ENCODE results near the gene ATAD5. TPM values are rescaled to one million over a fixed set of nuclear protein-coding genes. Genes with fewer than 3 reads are reported as not detected.

The ATAD5 gene
- total and polyA plus RNA-seq, 2 of the 13 experiments (the other 11 are each of a cell fraction or from before 2014, with no cell fraction given) = 1.8 to 10.7 TPM

DNA sequence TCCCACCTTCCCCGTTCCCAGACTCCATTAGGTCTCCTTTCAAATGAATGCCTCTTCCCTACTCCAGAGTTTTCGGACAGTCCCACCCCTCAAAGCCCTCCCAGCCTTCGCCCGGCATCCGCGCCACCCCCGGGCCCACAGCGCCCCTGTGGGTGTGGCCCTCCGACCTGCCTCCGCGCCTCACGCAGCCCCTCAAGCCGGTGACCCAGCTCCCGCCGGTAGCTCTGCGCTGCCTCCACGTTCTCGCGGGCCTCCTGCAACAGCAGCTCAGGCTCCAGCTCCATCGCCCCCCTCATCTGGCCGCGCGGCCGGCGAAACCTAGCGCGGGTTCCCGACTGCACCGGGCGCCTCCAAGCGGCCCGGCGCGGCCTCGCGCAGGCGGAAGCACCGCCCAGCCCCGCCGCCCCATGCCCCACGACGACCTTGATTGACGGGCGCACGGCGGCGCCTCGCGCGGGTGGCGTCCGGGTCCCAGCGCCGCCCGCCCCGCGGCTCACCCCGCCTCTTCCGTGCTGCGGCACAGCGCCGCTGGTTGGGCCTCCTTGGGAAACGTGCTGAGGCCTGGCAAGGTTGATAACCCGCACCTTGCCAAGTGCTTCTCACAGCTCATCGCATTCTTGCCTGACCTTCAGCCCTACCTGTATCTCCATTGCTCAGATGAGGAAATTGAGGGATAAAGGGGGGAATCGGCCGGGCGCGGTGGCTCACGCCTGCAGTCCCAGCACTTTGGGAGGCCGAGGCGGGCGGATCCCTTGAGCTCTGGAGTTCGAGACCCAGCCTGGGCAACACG is 7.2 kb upstream of the ATAD5 start, which contains the start of gene CRLF3 (continued):
- TF ChIP-seq, protein P1, sequence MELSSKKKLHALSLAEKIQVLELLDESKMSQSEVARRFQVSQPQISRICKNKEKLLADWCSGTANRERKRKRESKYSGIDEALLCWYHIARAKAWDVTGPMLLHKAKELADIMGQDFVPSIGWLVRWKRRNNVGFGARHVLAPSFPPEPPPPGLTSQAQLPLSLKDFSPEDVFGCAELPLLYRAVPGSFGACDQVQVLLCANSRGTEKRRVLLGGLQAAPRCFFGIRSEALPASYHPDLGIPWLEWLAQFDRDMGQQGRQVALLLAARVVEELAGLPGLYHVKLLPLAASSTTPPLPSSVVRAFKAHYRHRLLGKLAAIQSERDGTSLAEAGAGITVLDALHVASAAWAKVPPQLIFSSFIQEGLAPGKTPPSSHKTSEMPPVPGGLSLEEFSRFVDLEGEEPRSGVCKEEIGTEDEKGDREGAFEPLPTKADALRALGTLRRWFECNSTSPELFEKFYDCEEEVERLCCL (CRISPR knock-in tag; IDR thresholded peaks at IDR 0.05; ENCODE audit: borderline replicate concordance) = no peak
- TF ChIP-seq RBAK (CRISPR knock-in tag; IDR thresholded peaks at IDR 0.05) (no peak), ZNF543 (CRISPR knock-in tag; IDR thresholded peaks at IDR 0.05) (peak; percentile 21; the same call in 1 of the 2 replicates), ZNF350 (CRISPR knock-in tag; IDR thresholded peaks at IDR 0.05; ENCODE audit: borderline replicate concordance, low read depth) (no peak), FOXA1 (IDR thresholded peaks at IDR 0.05) (no peak), FOXA1 (CRISPR knock-in tag; IDR thresholded peaks at IDR 0.05) (no peak), ZNF563 (CRISPR knock-in tag; IDR thresholded peaks at IDR 0.05) (peak; percentile 62; the same call in 1 of the 2 replicates), CC2D1A (CRISPR knock-in tag; IDR thresholded peaks at IDR 0.05) (no peak), NFYB (CRISPR knock-in tag; IDR thresholded peaks at IDR 0.05) (no peak), ZBTB7A (CRISPR knock-in tag; IDR thresholded peaks at IDR 0.05) (0 out of 2 replicates have a peak, but pooled peaks have one; percentile 14), MIXL1 (CRISPR knock-in tag; IDR thresholded peaks at IDR 0.05) (peak; percentile 44; the same call in 1 of the 2 replicates), MAFG (CRISPR knock-in tag; IDR thresholded peaks at IDR 0.05) (no peak), THYN1 (CRISPR knock-in tag; IDR thresholded peaks at IDR 0.05; ENCODE audit: borderline replicate concordance, low read depth) (no peak), KLF16 (CRISPR knock-in tag; IDR thresholded peaks at IDR 0.05) (0 out of 4 replicates have a peak, but pooled peaks of 1 of the 2 experiments have one; percentile 46), KLF13 (CRISPR knock-in tag; IDR thresholded peaks at IDR 0.05) (no peak), ZNF432 (CRISPR knock-in tag; IDR thresholded peaks at IDR 0.05; ENCODE audit: borderline replicate concordance) (no peak), ZNF790 (CRISPR knock-in tag; IDR thresholded peaks at IDR 0.05; ENCODE audit: borderline replicate concordance) (0 out of 2 replicates have a peak, but pooled peaks have one; percentile 53), REL (CRISPR knock-in tag; conservative IDR thresholded peaks at IDR 0.05) (no peak)
- TF ChIP-seq, protein P2, sequence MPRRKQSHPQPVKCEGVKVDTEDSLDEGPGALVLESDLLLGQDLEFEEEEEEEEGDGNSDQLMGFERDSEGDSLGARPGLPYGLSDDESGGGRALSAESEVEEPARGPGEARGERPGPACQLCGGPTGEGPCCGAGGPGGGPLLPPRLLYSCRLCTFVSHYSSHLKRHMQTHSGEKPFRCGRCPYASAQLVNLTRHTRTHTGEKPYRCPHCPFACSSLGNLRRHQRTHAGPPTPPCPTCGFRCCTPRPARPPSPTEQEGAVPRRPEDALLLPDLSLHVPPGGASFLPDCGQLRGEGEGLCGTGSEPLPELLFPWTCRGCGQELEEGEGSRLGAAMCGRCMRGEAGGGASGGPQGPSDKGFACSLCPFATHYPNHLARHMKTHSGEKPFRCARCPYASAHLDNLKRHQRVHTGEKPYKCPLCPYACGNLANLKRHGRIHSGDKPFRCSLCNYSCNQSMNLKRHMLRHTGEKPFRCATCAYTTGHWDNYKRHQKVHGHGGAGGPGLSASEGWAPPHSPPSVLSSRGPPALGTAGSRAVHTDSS (CRISPR knock-in tag; conservative IDR thresholded peaks at IDR 0.05) = no peak
- TF ChIP-seq, protein P3, sequence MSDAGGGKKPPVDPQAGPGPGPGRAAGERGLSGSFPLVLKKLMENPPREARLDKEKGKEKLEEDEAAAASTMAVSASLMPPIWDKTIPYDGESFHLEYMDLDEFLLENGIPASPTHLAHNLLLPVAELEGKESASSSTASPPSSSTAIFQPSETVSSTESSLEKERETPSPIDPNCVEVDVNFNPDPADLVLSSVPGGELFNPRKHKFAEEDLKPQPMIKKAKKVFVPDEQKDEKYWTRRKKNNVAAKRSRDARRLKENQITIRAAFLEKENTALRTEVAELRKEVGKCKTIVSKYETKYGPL (CRISPR knock-in tag; IDR thresholded peaks at IDR 0.05) = no peak
- TF ChIP-seq, protein P4, sequence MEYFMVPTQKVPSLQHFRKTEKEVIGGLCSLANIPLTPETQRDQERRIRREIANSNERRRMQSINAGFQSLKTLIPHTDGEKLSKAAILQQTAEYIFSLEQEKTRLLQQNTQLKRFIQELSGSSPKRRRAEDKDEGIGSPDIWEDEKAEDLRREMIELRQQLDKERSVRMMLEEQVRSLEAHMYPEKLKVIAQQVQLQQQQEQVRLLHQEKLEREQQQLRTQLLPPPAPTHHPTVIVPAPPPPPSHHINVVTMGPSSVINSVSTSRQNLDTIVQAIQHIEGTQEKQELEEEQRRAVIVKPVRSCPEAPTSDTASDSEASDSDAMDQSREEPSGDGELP (IDR thresholded peaks at IDR 0.05; ENCODE audit: borderline replicate concordance, low read depth) = no peak; the same call in 1 of the 2 replicates
- TF ChIP-seq, protein P5, sequence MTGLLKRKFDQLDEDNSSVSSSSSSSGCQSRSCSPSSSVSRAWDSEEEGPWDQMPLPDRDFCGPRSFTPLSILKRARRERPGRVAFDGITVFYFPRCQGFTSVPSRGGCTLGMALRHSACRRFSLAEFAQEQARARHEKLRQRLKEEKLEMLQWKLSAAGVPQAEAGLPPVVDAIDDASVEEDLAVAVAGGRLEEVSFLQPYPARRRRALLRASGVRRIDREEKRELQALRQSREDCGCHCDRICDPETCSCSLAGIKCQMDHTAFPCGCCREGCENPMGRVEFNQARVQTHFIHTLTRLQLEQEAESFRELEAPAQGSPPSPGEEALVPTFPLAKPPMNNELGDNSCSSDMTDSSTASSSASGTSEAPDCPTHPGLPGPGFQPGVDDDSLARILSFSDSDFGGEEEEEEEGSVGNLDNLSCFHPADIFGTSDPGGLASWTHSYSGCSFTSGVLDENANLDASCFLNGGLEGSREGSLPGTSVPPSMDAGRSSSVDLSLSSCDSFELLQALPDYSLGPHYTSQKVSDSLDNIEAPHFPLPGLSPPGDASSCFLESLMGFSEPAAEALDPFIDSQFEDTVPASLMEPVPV (CRISPR knock-in tag; IDR thresholded peaks at IDR 0.05) = no peak
- TF ChIP-seq, protein P6, sequence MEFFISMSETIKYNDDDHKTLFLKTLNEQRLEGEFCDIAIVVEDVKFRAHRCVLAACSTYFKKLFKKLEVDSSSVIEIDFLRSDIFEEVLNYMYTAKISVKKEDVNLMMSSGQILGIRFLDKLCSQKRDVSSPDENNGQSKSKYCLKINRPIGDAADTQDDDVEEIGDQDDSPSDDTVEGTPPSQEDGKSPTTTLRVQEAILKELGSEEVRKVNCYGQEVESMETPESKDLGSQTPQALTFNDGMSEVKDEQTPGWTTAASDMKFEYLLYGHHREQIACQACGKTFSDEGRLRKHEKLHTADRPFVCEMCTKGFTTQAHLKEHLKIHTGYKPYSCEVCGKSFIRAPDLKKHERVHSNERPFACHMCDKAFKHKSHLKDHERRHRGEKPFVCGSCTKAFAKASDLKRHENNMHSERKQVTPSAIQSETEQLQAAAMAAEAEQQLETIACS (CRISPR knock-in tag; IDR thresholded peaks at IDR 0.05) = peak; percentile 88

All from HepG2 (cell line).